Neuronal stem cell (in vitro differentiated cells): Measurements from ENCODE around the gene IMMP2L.

Experiments
- DNase-seq: peaks from one replicate; pipeline ENCODE4 v3.0.0-alpha.2; 2013; ENCODE audit warnings: low spot score
- H2AFZ ChIP-seq: one replicate; pipeline ENCODE4 v1.6.1; 2013; ENCODE audit warnings: mild to moderate bottlenecking, low read length, inconsistent platforms
- H2AK5ac ChIP-seq: 2 replicates; pipeline ENCODE4 v1.6.1; 2013; ENCODE audit warnings: low read depth, mild to moderate bottlenecking, inconsistent platforms, low read length, moderate library complexity, mixed read lengths
- H2BK120ac ChIP-seq: 2 replicates; pipeline ENCODE4 v1.6.1; 2013; ENCODE audit warnings: low read depth, mild to moderate bottlenecking, inconsistent platforms, low read length, moderate library complexity, mixed read lengths
- H2BK12ac ChIP-seq: one replicate; pipeline ENCODE4 v1.6.1; 2013; ENCODE audit warnings: low read length, inconsistent platforms
- H2BK15ac ChIP-seq: 2 replicates; pipeline ENCODE4 v1.6.1; 2013; ENCODE audit warnings: mild to moderate bottlenecking, low read length, inconsistent platforms, mixed read lengths
- H2BK5ac ChIP-seq: one replicate; pipeline ENCODE4 v1.6.1; 2013; ENCODE audit warnings: inconsistent platforms, mild to moderate bottlenecking, low read length, moderate library complexity
- H3K14ac ChIP-seq: one replicate; pipeline ENCODE4 v1.6.1; 2013; ENCODE audit warnings: low read length, inconsistent platforms
- H3K18ac ChIP-seq: 2 replicates; pipeline ENCODE4 v1.6.1; 2013; ENCODE audit warnings: low read length, inconsistent platforms
- H3K23ac ChIP-seq: 2 replicates; pipeline ENCODE4 v1.6.1; 2013; ENCODE audit warnings: low read depth, mild to moderate bottlenecking, mixed read lengths, low read length, inconsistent platforms; ENCODE audit not compliant: poor library complexity
- H3K27ac ChIP-seq: replicated peaks from 3 replicates; pipeline ENCODE4 v1.5.1; 2013; ENCODE audit warnings: low read length, inconsistent platforms
- H3K27me3 ChIP-seq, 3 experiments: 2 replicates each; pipeline ENCODE4 v1.6.1; 2013; ENCODE audit warnings: low read length in 3 of 3, mild to moderate bottlenecking in 2 of 3, inconsistent platforms in 1 of 3, low read depth in 1 of 3, mixed read lengths in 1 of 3, moderate library complexity in 1 of 3; ENCODE audit not compliant: control insufficient read depth in 3 of 3, insufficient read depth in 3 of 3
- H3K36me3 ChIP-seq, 2 donors: replicated peaks in 1 of 2; 2 replicates each; pipeline ENCODE4 v1.6.1; 2013; ENCODE audit warnings: low read length in 2 of 2; ENCODE audit not compliant: control insufficient read depth in 2 of 2, insufficient read depth in 2 of 2
- H3K4ac ChIP-seq: 2 replicates; pipeline ENCODE4 v1.6.1; 2013; ENCODE audit warnings: inconsistent platforms, mild to moderate bottlenecking, low read length, moderate library complexity
- H3K4me1 ChIP-seq, 2 donors: 1 replicate in 1 of 2; 2 replicates in 1 of 2; pipeline ENCODE4 v1.6.1; 2013; ENCODE audit warnings: low read length in 2 of 2, low read depth in 1 of 2; ENCODE audit not compliant: control insufficient read depth in 2 of 2, insufficient read depth in 1 of 2
- H3K4me2 ChIP-seq: one replicate; pipeline ENCODE4 v1.6.1; 2013; ENCODE audit warnings: mild to moderate bottlenecking, low read length, inconsistent platforms; ENCODE audit not compliant: insufficient read depth, poor library complexity, severe bottlenecking
- H3K4me3 ChIP-seq, 2 donors: 2 replicates each; pipeline ENCODE4 v1.5.1; 2013; ENCODE audit warnings: low read length in 2 of 2, mild to moderate bottlenecking in 2 of 2, inconsistent platforms in 1 of 2, moderate library complexity in 1 of 2
- H3K79me1 ChIP-seq: one replicate; pipeline ENCODE4 v1.6.1; 2013; ENCODE audit warnings: low read depth, mild to moderate bottlenecking, inconsistent platforms, low read length, moderate library complexity
- H3K9ac ChIP-seq: one replicate; pipeline ENCODE4 v1.6.1; 2013; ENCODE audit warnings: mild to moderate bottlenecking, low read depth, low read length, inconsistent platforms; ENCODE audit not compliant: poor library complexity
- H3K9me3 ChIP-seq, 2 donors: replicated peaks in 1 of 2; 2 replicates each; pipeline versions ENCODE3 to v1.6.1; 2013; ENCODE audit warnings: low read length in 2 of 2, mild to moderate bottlenecking in 2 of 2, inconsistent platforms in 1 of 2, low read depth in 1 of 2, mixed read lengths in 1 of 2, moderate library complexity in 1 of 2; ENCODE audit not compliant: control insufficient read depth in 2 of 2, insufficient read depth in 1 of 2
- H4K8ac ChIP-seq: one replicate; pipeline ENCODE4 v1.6.1; 2013; ENCODE audit warnings: low read depth, mild to moderate bottlenecking, inconsistent platforms, low read length, moderate library complexity
- H4K91ac ChIP-seq: one replicate; pipeline ENCODE4 v1.6.1; 2013; ENCODE audit warnings: low read length, low read depth, mild to moderate bottlenecking, inconsistent platforms; ENCODE audit not compliant: poor library complexity
- WGBS, 2 donors: extraction: QIAGEN DNeasy Blood & Tissue Kit; methylation state at CpG; one replicate each; pipeline ENCODE4 v1.1.7; 2013; ENCODE audit warnings: missing lambda C conversion rate in 2 of 2, mixed read lengths in 1 of 2; ENCODE audit not compliant: insufficient read length in 2 of 2, insufficient replicate concordance in 1 of 2; ENCODE audit errors: extremely low coverage in 2 of 2; 5-methylcytosine and 5-hydroxymethylcytosine counted together

The IMMP2L gene

GRCh38 chr7:111232249-111233084 is 329.8 kb downstream of the IMMP2L start:
- Histone ChIP-seq H2BK5ac (no peak overlapping the region), H2AFZ (no peak overlapping the region), H4K91ac (no peak overlapping the region), H3K79me1 (no peaks in the 10 kb centered on the region), H2BK15ac (no peak overlapping the region), H3K9ac (no peak overlapping the region), H3K4me2 (no peak overlapping the region), H4K8ac (no peak overlapping the region), H3K9me3 (no peaks in the 10 kb centered on the region), H3K27me3 (no peaks in the 10 kb centered on the region), H3K36me3 (no peaks in the 10 kb centered on the region), H2AK5ac (no peak overlapping the region), H3K14ac (no peak overlapping the region), H2BK12ac (no peak overlapping the region), H2BK120ac (no peak overlapping the region), H3K4me1 (no peaks in the 10 kb centered on the region), H3K18ac (no peak overlapping the region), H3K23ac (no peak overlapping the region), H3K27ac (no peak overlapping the region), H3K4me3 (no peak overlapping the region), H3K4ac (no peak overlapping the region)
- no CpG with 5 or more reads among the region's 3 CpGs for WGBS, 2 donors
- DNase-seq: no peak

- Histone ChIP-seq H3K23ac (no peak overlapping the region), H3K4me3 (no peak overlapping the region), H3K18ac (no peak overlapping the region), H3K27me3 (no peaks in the 10 kb centered on the region), H2BK12ac (no peak overlapping the region), H2BK120ac (no peak overlapping the region), H3K79me1 (no peaks in the 10 kb centered on the region), H3K4me2 (no peak overlapping the region), H3K4me1 (no peaks in the 10 kb centered on the region), H3K9ac (no peak overlapping the region), H4K8ac (no peak overlapping the region), H4K91ac (no peak overlapping the region), H2BK5ac (no peak overlapping the region), H3K4ac (no peak overlapping the region), H3K9me3 (no peaks in the 10 kb centered on the region), H3K14ac (no peak overlapping the region), H3K36me3 (no peaks in the 10 kb centered on the region), H3K27ac (no peak overlapping the region), H2BK15ac (no peak overlapping the region), H2AK5ac (no peak overlapping the region), H2AFZ (no peak overlapping the region)
- DNase-seq: no peak
- no CpG with 5 or more reads among the region's 2 CpGs for WGBS, 2 donors
Observed at GRCh38 chr7:111229916-111230315, 332.4 kb downstream of the IMMP2L start.

GRCh38 chr7:111229181-111229740 is 333.0 kb downstream of the IMMP2L start:
- Histone ChIP-seq H2BK15ac (no peak overlapping the region), H3K23ac (no peak overlapping the region), H3K9ac (no peak overlapping the region), H3K79me1 (no peaks in the 10 kb centered on the region), H3K4me1 (no peaks in the 10 kb centered on the region), H4K91ac (no peak overlapping the region), H3K9me3 (no peaks in the 10 kb centered on the region), H3K27me3 (no peaks in the 10 kb centered on the region), H2BK120ac (no peak overlapping the region), H3K27ac (no peak overlapping the region), H2AK5ac (no peak overlapping the region), H3K4ac (no peak overlapping the region), H2BK5ac (no peak overlapping the region), H2BK12ac (no peak overlapping the region), H4K8ac (no peak overlapping the region), H3K14ac (no peak overlapping the region), H3K4me2 (no peak overlapping the region), H3K4me3 (no peak overlapping the region), H3K36me3 (no peaks in the 10 kb centered on the region), H2AFZ (no peak overlapping the region), H3K18ac (no peak overlapping the region)
- WGBS, 2 donors: no CpG with 5 or more reads among the region's 4 CpGs
- no peak for DNase-seq

DNA sequence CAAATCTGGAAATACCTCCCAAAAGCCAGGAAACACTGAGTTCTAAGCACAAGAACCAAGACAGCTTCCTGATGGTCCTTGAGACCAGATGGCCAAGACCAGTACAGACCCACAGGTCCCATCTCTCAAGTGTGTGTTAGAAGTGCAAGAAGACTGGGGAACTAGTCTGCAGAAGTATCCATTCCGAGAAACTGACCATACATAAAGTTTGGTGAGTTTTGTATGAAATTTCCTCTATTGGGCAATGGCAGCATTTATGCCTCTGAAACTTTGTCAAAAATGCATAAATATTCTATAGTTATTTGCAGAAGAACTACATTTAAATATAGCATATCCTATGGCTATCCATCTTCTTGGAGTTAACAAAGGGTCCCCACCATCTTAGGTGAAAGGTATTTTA is 333.9 kb downstream of the IMMP2L start:
- Histone ChIP-seq H3K4me3 (no peak overlapping the region), H4K8ac (no peak overlapping the region), H3K4ac (no peak overlapping the region), H3K27ac (no peak overlapping the region), H2BK5ac (no peak overlapping the region), H3K36me3 (no peaks in the 10 kb centered on the region), H3K79me1 (no peaks in the 10 kb centered on the region), H3K14ac (no peak overlapping the region), H4K91ac (no peak overlapping the region), H3K4me1 (peaks cover 2 to 4% of the 10 kb centered on the region in 2 donors), H2BK15ac (no peak overlapping the region), H2AK5ac (no peak overlapping the region), H3K27me3 (no peaks in the 10 kb centered on the region), H2BK12ac (no peak overlapping the region), H3K4me2 (no peak overlapping the region), H3K9me3 (no peaks in the 10 kb centered on the region), H3K9ac (no peak overlapping the region), H2AFZ (no peak overlapping the region), H2BK120ac (no peak overlapping the region), H3K18ac (no peak overlapping the region), H3K23ac (no peak overlapping the region)
- no CpG with 5 or more reads among the region's 1 CpG for WGBS, 2 donors
- DNase-seq: no peak
